A172 (cell line): ENCODE results near the gene QSOX2. TPM values are rescaled to one million over a fixed set of nuclear protein-coding genes. Genes with fewer than 3 reads are reported as not detected.
A peak's percentile ranks its signal among the peaks of the same experiment; 100 is the strongest.

Experiments used
- DNase-seq: peaks from one replicate; pipeline ENCODE4 v3.0.0-alpha.2; 2015; ENCODE audit warnings: low spot score
- total RNA-seq: library from RNA; depleted of rRNA; stranded (reverse); fragments of >200 nt; shearing (Covaris generic); gene quantifications from 2 replicates; pipeline ENCODE4 v1.2.3, GENCODE V29; 2014; rRNA removed

QSOX2 gene
- total RNA-seq, 1 experiment from 2014 or later: 39.7 TPM

- DNase-seq: no peak
Measured at GRCh38 chr9:136173648-136174290, 71.8 kb downstream of the QSOX2 start.

DNA sequence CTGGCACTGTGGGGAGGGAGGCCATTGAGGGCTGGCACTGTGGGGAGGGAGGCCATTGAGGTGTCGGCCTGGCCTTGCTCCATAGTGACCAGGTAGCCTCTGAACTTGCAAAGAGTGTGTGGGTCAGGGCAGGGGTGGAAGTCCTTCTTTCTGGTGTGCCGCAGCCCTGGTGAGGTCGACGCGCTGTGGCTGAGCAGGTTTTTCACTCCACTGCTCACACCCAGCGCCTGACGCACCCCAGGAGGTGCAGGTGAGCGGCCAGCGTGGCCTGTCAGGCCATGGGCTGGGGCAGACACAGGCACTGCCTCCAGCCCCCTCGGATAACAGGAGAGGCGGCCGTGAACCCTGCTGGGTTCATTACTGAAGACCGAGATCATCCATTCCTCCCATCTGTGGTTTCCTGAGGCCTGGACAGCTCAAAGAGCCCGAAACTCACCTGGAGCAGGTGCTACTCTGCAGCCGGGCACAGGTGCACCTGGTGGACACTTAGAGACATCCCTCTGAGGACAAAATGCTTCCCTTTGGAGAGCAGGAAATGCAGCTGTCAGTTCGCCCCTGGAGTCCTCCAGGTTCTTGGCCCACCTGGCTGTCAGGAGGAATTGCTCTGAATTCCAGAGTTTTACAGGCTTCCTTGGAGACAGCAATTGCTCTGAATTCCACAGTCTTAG is 73.1 kb downstream of the QSOX2 start:
- no peak for DNase-seq

DNA sequence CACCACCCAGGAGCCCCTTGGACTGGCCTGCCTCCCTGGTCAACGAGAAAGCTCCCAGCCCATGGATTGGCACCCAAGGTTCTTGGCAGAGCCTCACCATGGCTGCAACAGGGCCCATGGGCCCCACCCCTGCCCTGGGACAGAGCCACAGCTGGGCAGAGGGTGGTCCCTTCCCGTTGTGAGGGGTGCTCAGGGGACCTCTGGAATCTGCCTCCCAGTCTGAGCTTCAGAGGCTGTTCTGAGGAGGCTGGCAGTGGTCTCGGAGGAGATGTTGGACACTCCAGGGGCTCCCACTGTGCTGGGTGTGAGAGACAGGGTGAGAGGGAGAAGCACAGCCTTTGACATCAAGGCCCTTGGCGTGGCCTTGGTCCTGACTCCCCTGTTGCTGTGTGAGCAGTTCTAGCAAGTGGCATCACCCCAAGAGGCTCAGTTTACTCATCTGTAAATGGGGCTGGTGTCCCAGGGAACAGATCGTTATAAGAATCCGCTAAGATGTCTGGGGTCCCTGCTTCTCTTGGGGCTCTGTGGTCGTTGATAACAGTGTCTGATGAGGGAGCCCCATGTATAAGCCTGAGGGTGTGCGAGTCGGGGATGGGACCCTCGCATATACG is 73.7 kb downstream of the QSOX2 start:
- DNase-seq: no peak

GRCh38 chr9:136171009-136171800 is 74.4 kb downstream of the QSOX2 start:
- DNase-seq: no peak

GRCh38 chr9:136170006-136170901 is 75.4 kb downstream of the QSOX2 start:
- DNase-seq: peak; percentile 36

DNA sequence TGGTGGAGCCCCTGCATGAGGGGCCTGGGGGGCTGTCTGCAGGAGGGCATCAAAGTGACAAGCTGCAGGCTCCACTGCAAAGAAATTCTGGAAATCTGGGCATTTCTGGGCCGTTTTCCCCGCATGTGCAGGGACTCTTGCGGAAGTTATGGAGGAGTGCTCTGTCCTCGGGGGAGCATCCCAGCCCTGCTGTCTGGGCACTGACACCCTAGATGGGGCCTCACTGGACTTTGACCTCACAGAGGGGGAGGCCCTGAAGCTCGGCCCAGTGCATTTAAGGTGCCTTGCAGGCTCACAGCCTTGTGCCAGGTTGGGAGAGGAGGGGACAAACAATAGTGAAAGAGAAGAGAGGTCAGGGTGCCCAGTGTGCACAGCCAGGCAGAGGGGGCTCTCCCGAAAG is 76.1 kb downstream of the QSOX2 start:
- DNase-seq: no peak

DNA sequence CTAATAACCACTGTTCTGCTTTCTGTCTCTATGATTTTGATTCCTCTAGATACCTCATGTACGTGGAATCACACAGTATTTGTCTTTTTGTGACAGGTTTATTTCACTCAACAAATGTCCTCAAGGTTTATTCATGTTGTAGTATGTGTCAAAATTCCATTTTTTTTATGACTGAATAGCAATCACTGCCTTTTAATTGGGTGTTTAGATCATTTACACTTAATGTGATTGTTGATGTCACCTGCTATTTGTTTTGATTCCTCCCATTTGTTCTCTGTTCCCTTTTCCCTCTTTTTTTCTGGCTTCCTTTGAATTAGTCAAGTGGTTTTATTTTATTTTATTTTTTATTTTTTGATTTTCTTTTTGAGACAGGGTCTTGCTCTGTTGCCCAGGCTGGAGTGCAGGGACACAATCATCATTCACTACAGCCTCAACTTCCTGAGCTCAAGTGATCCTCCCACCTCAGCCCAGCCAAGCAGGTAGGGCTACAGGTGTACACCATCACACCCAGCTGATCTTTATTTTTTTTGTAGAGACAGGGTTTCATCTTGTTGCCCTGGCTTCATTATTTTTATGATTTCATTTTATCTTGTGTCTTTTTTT is 82.3 kb downstream of the QSOX2 start:
- no peak for DNase-seq

DNA sequence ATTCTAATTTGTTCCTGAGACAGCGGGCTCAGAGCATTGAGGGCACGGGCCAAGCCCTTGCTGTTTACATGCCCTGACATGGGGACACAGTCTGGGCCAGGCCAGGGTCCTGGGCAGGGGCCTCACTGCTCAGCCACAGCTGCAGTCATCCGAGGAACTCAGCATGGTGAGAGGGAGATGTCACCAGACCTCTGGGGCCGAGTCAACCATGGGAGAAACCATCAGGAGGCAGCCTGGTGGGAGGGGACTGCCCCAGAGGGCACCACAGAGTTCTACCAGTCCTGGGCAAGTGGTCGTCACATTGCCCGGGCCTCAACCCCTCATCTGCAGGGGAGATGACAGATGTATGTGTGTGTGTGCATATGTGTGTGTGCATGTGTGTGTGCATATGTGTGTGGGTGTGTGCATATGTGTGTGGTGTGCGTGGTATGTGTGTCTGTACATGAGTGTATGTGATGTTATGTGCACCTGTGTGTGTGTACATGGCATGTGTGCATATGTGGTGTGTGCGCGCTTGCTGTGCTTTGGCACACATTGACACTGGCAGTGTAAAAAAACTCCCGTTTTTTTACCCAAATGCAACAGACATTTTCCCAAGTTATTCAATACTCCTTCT is 84.5 kb downstream of the QSOX2 start:
- no peak for DNase-seq

GRCh38 chr9:136160381-136160841 is 85.2 kb downstream of the QSOX2 start:
- no peak for DNase-seq

- no peak for DNase-seq
Measured at GRCh38 chr9:136159851-136160250, 85.8 kb downstream of the QSOX2 start.

GRCh38 chr9:136157477-136158265 is 87.9 kb downstream of the QSOX2 start:
- no peak for DNase-seq

Other genes starting within 250 kb of the QSOX2 start
- gene NACC2, start 150.5 kb downstream of the QSOX2 start, total RNA-seq: 34.2 and 41.6 TPM in 2 replicates
- 70.4 and 81.1 TPM in 2 replicates for gene TMEM250, start 126.9 kb downstream of the QSOX2 start, total RNA-seq
- gene LHX3, start 40.7 kb downstream of the QSOX2 start, total RNA-seq: not detected in 2 replicates
- gene CCDC187, start 58.3 kb upstream of the QSOX2 start, total RNA-seq: 0.05 and 0.07 TPM in 2 replicates
- gene GPSM1, start 81.7 kb upstream of the QSOX2 start, total RNA-seq: 92.9 and 101 TPM in 2 replicates
- gene DNLZ, start 117.9 kb upstream of the QSOX2 start, total RNA-seq: 40.1 and 84.2 TPM in 2 replicates
- gene CARD9, start 127.9 kb upstream of the QSOX2 start, total RNA-seq: 0.95 and 1.1 TPM in 2 replicates
- gene SNAPC4, start 154.4 kb upstream of the QSOX2 start, total RNA-seq: 16.9 and 23.8 TPM in 2 replicates
- 99.2 and 148 TPM in 2 replicates for gene ENTR1, start 164.8 kb upstream of the QSOX2 start, total RNA-seq
- 135 and 169 TPM in 2 replicates for gene PMPCA, start 164.8 kb upstream of the QSOX2 start, total RNA-seq
- 16.6 and 17.6 TPM in 2 replicates for gene INPP5E, start 194.0 kb upstream of the QSOX2 start, total RNA-seq
- gene SEC16A, start 237.2 kb upstream of the QSOX2 start, total RNA-seq: 35.0 and 46.3 TPM in 2 replicates